ENCODE measurements around the gene STARD5.

The STARD5 gene

DNA sequence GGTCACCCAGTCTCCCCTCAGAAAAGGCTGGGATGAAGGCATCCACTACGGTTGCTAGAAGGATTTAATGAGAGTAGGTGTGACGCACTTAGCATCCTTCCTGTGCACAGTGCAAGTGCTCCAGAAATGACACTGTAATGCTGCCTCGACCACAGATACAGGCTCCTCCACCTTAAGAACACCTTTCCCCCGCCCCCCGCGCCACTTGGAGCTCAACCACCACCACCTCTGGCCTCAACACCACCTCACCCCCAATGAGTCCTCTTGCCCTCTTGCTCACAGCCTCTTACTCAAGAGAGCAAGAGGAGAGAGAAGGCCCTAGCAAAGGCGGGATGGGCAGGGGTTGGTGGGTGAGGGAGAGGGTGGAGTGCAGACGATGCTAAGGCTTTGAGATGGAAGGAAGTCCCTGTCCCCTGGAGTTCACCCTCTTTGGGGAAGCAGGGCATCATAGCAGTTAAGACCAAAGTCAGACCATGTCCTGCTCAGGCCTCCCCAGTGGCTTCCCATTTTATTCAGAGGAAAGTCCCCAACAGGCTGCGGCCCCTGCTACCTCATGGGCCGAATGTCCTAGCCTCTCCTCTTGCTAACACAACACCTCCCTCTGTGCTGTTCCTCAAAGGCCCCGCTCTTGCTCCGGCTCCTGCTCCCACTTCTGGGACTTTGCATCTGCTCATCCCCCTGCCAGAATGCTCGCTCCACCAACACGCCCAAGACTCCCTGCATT is 8.3 kb downstream of the STARD5 start:
- H3K27ac ChIP-seq: no peak overlapping the region
- DNase-seq (ENCODE audit: low read depth, low spot score): no peak

DNA sequence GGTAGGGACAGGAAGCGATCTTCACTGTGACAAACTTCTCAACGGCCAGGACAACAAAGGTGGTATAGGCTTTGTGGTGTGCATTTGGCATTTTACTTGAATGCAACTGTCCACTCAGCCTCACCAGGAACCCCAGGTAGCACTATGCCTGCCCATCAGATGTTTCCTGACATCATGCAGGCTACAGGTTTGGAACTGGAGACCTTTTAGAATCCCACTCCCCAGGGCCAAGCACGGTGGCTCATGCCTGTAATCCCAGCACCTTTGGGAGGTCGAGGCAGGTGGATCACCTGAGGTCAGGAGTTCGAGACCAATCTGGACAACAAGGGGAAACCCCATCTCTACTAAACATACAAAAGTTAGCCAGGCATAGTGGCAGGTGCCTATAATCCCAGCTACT is 9.6 kb downstream of the STARD5 start:
- no peak overlapping the region for H3K27ac ChIP-seq

DNA sequence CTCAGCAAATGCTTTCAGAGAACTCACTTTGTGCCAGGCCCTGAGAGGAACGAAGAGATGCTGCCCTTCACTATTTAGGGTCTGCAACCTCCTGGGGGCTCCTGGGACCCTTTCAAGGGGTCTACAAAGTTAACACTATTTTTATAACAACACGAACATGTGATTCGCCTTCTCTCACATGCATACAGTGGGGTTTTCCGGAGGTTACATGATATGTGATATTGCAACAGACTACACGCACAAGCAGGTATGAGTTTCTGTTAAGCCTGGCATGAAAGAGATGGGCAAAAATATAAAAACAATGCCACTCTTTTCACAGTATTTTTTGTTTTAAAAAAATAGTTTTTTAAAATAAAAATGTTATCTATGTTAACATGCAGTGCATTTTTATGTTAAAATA is 10.3 kb downstream of the STARD5 start:
- H3K27ac ChIP-seq: peak overlapping the region; percentile 48
- DNase-seq (ENCODE audit: low read depth, low spot score): no peak

More for the DNA sequence above, 9.6 kb downstream of the STARD5 start:
- DNase-seq (ENCODE audit: low read depth, low spot score): no peak

DNA sequence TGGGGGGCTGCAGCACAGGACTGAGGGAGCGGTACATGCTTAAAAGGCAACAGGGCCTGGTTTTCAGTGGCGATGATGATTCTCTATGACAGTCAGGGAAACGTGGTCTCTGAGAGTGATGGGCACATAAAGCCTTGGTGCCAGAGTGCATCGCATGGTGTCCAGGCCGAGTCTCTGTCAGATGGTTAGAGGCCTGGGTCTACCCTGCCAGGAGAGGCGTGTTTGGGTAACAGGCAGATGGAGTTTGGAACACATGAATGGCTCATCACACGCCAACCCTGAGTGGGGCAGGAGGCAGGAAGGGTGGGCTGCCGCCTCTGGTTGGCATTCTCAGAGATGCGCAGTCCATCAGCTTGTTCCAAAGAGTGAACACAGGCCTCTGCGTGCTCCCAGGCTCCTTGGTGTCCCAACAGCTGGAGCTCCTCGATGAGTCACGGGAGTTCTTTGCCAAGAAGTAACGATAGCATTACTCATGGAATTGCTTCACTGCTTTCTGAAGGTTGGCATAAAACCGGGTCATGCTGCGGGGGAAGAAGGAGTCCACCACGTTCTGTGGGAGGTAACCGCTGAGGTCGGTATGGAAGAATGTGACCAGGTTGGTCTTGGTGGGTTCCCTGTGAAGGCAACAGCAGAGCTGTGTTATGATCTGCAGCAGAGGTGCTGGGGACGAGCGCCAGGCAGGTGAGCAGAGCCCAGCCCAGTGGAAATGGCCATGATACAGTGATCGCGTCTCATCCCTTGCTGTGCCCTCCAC is 11.0 kb downstream of the STARD5 start:
- peak; percentile 95 for DNase-seq (ENCODE audit: low read depth, low spot score)
- peak overlapping the region; percentile 48 for H3K27ac ChIP-seq

DNA sequence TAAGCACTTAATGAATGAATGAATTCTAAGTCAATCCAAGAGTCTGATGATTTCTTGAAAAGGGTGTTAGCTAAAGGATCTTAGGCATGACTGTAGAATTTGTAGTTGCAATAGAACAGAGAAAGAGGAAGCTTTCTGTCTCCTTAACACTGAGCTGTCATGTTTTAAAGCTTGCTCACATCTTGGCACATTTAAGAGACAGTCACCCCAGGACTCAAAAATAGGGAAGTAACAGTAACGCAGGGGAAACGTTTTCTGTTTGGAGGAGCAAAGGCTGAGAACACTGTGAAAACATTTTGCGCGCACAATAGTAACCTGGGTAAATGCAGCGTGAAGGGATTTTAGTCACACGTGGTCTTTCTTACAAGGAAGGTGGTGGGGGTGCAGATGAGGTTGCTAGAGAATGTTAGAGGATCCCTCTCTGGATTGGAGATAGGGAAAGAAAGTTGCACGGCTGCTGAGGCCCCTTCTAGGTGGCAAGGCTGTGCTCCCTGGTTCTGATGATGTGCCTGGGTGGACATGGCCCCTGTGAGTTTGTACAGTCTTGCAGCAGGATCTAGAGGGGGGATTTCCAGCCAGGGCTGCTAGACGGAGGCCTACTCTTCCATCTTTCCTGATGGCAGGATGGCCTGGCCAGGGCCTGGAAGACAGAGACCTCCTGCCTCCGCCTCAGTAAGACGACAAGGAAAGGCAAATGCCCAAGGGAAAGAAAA is 12.0 kb downstream of the STARD5 start:
- no peak for DNase-seq (ENCODE audit: low read depth, low spot score)

DNA sequence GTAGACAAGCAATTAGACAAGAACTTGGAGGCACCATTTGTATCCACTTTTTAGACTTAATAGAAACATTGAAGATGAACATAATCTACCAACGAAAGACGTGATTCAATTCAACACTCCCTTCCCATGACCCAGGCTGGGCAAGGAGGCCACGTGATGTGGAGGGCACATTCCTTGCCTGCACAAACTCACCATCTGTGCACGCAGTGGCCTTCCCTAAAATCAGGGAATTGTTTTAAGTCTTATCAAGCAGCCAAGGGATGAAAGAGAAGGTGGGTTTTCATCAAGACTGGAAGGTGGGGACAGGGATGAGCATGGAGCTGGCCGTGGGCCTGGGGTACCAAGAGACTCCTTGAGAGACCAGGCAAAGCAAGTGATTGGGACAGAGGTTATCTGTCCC is 13.5 kb downstream of the STARD5 start:
- DNase-seq (ENCODE audit: low read depth, low spot score): no peak
- no peak overlapping the region for H3K27ac ChIP-seq

More for the DNA sequence above, 12.0 kb downstream of the STARD5 start:
- no peak overlapping the region for H3K27ac ChIP-seq

DNA sequence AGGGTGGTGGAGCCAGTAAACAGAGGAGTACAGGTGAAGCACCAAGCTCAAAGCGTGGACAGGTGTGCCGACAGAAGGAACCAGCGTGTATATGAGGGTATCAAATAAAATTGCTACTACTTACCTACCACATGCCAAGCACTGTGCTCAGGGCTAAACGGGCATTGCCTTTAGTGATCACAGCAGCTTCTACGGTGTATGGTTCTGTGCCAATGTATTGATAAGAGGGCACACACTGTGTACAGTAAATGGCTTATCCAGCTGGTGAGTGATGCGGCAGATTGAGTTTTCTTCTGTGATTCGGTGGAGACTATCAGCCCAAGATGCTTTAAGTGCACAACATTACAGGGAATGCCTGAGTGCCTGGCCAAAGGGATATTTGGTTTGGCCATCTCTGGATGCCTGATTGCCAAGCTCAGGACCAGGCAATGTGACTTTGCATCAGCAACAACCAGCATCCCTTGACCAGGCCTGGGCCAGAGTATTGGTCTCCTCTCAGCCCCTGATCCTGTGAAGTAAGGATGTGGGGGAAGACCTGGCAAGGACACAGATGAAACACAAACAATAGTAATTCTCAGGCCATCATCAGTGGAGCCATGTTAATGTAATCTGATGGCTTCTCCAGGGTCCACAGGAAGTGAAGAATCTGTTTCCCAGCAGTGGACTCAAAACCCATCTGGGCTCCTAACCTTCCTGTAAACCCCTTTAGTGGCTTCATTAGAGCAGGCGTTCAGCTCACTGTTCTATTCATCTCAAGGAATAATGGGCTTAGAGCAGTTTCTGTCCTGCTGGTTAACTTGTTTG is 14.1 kb downstream of the STARD5 start:
- H3K27ac ChIP-seq: no peak overlapping the region
- no peak for DNase-seq (ENCODE audit: low read depth, low spot score)

DNA sequence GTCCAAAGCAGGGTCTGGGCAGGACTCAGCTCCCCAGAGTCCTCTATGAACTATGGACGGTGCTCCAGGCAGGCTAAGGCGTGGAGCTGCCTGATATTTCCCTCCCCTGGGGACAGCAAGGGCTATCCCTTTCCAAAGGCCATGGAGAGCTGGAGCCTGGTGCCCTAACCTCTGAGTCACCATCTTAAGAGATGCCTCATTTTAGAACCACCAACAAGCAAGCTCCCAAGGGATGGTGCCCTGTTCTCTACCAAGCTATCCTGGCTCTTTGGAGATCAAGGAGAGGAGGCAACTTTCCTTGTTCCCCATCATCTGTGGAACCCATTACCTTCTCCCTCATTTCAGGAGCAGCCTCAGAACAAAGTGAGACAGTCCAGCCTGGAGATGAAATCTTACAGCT is 15.7 kb downstream of the STARD5 start:
- DNase-seq (ENCODE audit: low read depth, low spot score): no peak
- no peak overlapping the region for H3K27ac ChIP-seq

DNA sequence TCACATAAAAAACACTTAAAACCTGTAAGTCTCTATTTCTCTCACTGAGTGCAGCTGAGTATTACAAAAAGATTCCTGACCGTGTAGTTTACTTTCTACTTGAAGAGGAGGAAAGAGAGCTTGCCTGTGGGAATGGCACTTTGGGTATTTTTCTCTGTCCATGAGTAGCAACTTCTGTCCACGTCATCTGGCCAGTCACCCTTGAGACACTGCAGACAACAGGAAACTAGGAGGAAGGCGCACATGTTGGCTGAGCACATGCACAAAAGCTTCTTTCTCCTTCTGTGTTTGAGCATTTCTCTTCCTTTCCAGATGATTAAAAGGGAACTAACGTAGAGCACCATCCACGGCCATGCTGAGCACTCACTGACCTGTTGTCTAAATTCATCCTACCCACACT is 19.7 kb downstream of the STARD5 start:
- peak overlapping the region; percentile 71 for H3K27ac ChIP-seq
- DNase-seq (ENCODE audit: low read depth, low spot score): no peak

DNA sequence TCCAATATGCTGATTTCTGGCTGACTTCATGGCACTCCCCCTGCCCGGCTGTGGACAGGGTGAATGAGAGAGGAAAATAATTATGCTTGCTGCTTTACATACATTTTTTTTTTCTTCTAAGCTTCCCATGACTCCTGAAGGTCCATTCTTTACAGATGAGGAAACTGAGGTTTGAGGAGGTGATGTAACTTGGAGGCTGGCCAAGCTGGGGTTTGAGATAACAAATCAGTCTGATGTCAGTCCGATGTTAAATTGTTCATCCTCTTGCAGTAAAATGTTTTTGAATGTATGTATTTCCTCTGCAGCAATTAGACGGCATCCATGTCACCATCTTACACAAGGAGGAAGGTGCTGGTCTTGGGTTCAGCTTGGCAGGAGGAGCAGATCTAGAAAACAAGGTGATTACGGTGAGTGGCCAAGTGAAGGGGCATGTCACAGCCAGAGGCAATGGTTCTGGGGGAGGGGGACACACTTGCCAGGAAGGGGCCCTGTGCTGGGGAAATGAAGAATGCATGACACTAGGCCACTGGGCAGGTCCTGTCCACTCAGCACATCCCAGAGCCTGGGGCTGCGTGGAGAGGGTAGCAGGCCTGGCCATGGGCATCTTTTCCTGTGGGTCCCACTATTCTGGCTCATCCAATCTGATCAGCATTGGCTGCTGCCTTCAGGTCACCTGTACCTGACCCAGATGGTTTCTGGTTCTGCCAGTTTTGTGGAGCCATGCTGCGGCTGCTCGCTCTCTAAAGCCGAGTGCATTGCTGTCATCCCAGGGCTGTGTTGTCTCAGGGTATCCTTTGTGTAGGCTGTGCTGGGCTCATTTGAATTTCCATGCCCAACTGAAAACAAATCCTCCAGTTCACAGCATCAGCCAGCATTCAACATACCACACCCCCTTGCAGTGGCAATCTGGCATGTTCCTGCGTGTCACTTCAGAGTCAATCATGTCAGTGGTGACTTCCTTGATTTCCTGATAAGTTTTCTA is 20.4 kb downstream of the STARD5 start:
- DNase-seq (ENCODE audit: low read depth, low spot score): no peak
- peak overlapping the region; percentile 71 for H3K27ac ChIP-seq

DNA sequence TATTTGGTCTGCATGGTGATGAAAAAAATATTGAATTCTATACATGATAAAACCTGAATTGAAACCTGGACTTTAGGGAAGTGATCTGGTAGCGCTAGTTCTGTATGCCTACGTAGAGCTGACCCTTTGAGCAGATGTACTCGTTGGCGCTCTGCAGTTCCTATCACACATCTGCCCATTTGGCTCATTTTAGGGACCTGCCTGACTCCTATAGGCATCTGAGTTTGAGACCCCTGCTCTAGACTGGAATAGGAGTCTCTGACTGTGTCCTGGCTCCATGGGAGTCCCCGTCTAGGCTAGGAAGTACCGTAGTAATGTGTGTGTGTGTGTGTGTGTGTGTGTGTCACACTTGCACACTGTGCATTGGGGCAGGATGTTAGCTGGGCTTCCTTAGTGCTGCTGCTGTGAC is 21.2 kb downstream of the STARD5 start:
- H3K27ac ChIP-seq: no peak overlapping the region
- DNase-seq (ENCODE audit: low read depth, low spot score): no peak

DNA sequence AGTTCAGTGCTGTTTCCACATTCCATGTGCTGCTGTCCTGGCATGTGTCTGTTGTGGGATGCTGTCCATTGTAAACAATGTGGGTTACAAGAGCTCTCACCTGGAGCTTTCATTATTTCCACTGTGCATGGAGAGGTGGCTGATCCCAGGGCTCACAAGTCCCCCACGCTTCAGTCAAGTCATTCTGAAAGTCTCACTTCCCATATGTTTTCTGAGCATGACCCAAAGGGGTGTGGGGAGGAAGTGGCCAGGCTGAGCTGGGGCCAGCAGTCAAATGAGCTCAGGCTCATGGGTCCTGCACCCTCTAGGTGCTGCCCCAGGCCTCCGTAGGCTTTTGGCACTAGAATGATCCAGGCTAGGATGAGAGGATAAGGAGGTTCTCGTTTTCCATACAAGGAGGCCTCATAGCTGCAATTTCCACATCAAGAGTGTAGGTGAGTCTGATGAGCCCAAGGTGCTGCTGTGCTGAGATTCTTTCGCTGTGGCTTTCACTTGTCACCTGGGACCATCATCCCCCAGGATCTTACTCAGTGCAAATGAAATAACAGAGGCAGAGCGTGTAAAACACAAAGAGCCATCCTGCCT is 22.0 kb downstream of the STARD5 start:
- no peak overlapping the region for H3K27ac ChIP-seq
- DNase-seq (ENCODE audit: low read depth, low spot score): no peak

DNA sequence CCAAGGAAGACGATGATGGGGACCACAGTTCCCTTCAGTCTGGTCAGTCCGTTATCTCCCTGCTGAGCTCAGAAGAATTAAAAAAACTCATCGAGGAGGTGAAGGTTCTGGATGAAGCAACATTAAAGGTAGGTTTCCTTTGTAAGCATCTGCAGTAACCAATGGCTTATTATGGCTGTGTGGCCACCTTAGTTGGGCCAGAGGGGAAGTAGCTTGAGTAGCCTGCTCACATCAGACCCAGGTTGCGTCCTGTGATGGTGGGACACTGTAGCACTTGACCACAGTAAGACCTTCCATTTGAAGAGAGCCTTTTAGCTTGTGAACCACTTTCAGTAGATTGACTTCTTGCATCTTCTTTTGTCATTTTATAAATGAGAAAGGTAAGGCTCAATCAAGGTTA is 22.6 kb downstream of the STARD5 start:
- no peak for DNase-seq (ENCODE audit: low read depth, low spot score)
- H3K27ac ChIP-seq: no peak overlapping the region

DNA sequence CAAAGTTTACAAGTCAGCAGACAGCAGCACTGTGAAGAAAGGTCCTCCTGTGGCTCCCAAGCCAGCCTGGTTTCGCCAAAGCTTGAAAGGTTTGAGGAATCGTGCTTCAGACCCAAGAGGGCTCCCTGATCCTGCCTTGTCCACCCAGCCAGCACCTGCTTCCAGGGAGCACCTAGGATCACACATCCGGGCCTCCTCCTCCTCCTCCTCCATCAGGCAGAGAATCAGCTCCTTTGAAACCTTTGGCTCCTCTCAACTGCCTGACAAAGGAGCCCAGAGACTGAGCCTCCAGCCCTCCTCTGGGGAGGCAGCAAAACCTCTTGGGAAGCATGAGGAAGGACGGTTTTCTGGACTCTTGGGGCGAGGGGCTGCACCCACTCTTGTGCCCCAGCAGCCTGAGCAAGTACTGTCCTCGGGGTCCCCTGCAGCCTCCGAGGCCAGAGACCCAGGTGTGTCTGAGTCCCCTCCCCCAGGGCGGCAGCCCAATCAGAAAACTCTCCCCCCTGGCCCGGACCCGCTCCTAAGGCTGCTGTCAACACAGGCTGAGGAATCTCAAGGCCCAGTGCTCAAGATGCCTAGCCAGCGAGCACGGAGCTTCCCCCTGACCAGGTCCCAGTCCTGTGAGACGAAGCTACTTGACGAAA is 24.2 kb downstream of the STARD5 start:
- DNase-seq (ENCODE audit: low read depth, low spot score): no peak
- H3K27ac ChIP-seq: no peak overlapping the region

DNA sequence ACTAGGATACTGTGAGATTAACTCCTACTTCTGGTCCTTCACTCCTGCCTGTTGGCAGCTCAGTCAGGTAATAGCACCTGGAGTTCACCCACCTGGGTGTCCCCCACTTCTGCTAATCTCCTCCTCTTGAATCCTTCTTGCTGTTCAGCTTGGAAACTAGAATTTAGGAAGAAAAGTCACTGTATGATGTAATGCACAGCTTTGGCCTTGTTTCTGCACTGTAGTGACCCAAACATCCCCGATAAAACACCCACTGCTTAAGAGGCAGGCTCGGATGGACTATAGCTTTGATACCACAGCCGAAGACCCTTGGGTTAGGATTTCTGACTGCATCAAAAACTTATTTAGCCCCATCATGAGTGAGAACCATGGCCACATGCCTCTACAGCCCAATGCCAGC is 24.8 kb downstream of the STARD5 start:
- H3K27ac ChIP-seq: no peak overlapping the region
- no peak for DNase-seq (ENCODE audit: low read depth, low spot score)

DNA sequence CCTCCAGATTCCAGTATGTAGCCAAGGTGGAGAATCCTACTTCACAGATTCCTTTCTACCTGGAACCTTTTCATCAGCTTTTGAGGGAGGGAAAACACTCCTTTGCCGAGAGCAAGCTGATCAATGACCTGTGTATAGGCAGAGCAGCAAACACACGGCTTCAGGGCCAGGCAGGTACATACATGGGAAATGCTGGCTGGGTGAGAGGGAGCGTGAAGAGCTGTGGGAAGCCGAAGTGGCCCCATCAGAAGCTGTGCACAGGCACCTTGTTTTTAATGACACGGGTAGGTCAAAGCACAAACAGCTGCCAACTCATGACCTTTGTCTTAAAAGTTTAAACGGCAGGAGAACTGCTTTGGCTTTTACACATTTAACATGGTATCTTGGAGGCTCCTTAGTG is 25.3 kb downstream of the STARD5 start:
- no peak for DNase-seq (ENCODE audit: low read depth, low spot score)
- H3K27ac ChIP-seq: no peak overlapping the region

DNA sequence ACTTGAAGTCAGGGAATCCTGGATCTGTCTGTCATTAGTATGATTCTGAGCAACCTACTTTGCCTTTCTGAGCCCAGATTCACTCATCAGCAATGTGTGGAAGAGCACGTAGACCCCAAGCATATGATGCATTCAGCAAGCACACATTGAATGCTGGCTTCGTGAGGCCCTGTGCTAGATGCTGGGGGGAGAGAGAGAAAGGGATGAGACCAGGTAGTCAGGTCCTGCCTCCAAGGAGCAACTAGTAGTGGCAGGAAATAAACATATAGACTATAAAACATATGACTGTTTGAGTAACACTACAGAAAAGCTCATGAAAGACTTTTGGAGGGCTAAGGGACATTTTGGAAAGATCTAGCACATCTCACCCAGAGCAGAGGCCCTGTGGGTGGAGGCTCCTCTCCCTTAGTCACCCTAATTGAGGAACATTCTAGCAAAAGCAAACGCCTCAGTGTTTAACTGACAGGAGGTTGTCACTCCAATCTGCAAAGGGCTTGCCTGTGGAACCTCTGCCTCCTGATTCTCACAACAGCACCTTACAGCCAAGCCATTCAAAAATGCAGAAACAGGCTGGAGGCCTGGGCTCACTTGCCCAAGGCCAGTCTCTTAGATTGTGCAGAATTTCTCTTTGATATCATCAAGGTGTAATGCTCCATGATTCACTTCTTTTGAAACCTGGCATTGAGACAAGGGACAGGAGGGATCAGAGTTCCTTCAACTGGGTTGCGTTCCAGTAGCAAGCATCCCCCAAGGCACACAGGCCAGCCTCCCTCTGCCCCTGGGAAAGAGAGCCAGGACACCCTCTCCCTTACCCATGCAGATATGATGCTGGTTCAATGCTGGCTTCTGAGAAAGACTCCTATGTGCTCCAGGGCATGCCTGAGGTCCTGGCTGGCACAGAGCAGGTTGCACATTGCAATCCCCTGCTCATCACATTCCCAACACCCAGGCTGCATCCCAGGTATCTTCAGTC is 26.1 kb downstream of the STARD5 start:
- no peak for DNase-seq (ENCODE audit: low read depth, low spot score)

More for the DNA sequence above, 26.1 kb downstream of the STARD5 start:
- H3K27ac ChIP-seq: peak overlapping the region; percentile 71

Measured in epithelial cell of prostate (primary cell).